ACHN (cell line): ENCODE data around the gene OPHN1.
"Not testable (repeated sequence)": the region's sequence is repeated elsewhere in the genome, so short reads cannot be mapped to it uniquely, and the experiment has no call there.

Experiments used
- DNase-seq: peaks from one replicate; pipeline ENCODE4 v3.0.0-alpha.2; 2015
- in situ Hi-C: cut with HindIII; loops from 2 replicates; pipeline ENCODE4 v1.10.0; 2017; ENCODE audit warnings: low sequenced_read_pairs, low pct_ligation_motif_present, low pct_unique_long_range_greater_than_20kb

OPHN1 gene

DNA sequence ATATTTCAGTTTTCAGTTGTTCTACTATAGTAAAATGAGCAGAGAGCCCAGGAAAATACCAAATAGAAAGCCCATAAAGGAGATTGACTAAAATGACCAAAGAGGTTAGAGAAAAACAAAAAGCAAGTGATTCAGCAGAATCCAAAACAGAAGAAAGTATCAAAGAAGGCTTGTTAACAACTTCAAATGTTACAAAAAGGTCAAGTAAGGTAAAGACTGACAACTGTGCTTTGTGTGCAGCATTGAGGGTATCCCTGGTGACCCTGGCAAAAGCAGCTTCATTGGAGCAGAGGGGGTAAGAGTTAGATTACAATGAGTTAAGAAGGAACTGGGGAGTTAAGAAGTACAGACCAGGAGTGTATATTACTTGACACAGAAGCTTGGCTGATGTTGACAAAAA lies 317.9 kb downstream of the OPHN1 start:
- in situ Hi-C loops: no loop called here

DNA sequence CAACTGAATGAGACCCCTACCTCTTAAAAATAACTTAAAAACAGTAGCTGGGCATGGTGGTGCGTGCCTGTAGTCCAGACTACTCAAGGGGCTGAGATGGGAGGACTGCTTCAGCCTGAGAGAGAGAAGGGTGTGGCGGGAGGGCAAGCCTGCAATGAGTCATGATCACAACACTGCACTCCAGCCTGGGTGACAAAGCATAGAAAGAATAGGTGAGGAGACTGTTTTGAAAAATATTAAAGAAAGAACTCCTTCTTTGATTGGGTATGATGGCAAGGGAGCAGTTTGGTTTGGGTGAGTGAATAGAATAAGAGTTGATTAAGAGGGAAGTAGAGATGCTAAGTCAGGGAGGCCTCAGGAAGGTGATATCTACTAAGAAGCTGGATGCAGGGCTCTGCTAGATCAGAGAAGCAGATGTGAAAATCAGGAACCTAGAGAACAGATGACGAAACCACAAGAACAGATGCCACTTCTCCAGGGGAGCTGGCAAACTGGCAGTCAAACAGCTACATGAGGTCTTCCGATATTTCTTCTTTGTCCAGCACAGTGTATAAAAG lies 318.6 kb downstream of the OPHN1 start:
- DNase-seq: peak; percentile 3
- in situ Hi-C loops: no loop called here

More for the DNA sequence above, 317.9 kb downstream of the OPHN1 start:
- no peak for DNase-seq

DNA sequence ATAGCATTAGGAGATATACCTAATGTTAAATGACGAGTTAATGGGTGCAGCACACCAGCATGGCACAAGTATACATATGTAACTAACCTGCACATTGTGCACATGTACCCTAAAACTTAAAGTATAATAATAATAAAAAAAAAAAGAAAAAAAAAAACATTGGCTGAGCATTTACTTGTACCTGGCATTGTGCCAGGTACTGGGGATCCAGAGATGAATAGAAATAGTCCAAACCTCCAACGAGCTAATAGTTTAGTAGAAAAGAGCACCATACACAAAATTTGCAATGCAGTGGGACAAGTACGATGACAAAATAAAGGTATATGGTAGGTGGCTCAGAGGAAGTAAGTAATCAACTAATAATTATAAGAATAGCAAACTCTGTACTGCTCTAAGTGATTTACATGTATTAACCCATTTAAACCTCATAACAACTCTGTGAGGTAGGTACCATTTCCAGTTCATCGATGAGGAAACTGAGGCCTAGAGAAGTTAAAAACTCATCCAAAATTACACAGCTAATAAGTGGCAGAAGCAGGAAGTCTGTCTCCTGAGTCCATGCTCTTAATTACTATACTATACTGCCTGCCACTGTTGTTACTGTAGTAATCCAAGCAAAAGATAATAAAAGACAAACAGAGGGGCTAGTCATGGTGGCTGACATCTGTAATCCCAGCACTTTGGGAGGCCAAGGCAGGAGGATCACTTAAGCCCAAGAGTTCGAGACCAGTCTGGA lies 319.3 kb downstream of the OPHN1 start:
- in situ Hi-C loops: no loop called here
- DNase-seq: no peak

DNA sequence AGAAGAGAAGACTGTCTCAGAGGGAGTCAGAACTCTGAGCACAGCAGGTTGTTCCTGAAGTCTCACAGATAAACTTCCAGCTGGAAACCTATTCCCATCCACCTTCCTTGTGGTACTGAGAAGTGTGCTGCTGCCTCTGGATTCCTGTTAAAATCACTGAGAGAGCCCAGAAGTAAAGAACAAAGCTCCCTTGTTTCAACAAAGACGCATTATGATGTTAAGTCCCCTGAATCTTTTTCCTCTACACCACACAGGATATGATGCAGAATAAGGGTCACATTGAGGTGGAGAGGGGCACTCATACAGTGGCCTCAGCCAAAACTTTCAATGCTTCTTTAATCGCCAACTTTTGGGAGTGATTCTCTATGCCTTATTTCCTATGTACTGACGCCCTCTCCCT lies 321.0 kb downstream of the OPHN1 start:
- in situ Hi-C loops: no loop called here
- no peak for DNase-seq

DNA sequence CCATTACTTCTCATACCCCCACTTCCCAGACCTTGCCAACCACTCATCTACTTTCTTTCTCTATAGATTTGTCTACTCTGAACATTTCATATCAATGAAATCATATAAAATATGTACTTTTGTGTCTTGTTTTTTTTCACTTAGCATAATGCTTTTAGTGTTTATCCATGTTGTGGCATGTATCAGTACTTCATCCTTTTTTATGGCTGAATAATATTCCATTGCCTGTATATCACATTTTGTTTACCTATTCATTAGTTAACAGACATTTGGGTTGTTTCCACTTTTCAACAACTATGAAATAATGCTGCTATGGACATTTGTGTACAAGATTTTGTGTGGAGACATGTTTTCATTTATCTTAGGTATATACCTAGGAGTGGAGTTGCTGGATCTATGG lies 324.1 kb downstream of the OPHN1 start:
- in situ Hi-C loops: no loop called here

DNA sequence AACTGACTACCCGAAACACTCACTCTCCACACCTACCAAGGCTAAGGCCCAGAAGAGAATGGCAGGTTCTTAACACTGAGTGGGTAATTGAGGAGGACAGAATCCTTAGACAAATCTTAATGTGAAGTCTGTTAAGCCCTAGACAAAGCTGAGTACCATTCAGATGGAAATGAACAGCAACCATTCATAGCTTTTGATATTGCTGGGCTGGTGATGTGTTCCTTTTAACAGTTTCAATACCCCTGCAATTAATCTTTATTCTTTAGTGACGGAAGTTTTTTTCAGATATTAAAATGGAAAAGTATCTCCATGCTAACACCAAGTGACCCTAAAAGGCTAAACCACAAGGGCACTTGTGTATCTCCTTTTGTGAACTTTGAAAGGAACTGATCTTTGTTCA lies 334.9 kb downstream of the OPHN1 start:
- DNase-seq: no peak
- in situ Hi-C loops: no loop called here

More for the DNA sequence above, 324.1 kb downstream of the OPHN1 start:
- no peak for DNase-seq

DNA sequence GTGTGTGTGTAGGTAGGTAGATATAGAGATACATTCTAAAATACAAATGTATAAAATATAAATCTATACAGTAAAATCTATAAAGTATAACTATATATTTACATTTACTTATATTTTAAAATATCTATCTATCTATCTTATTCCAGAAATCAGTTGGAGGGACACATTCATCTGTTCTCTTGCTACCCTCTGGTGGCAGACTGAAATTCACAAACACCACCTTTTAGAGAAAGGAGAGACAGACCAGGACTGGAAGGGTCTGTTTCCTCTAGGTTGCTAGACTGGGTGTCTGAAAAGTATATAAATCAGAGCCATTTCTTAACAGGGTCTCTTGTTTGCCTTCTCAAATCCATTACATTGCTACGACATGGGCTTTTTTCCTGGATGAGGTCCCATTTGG lies 343.0 kb downstream of the OPHN1 start:
- peak; percentile 0 for DNase-seq
- in situ Hi-C loops: no loop called here

DNA sequence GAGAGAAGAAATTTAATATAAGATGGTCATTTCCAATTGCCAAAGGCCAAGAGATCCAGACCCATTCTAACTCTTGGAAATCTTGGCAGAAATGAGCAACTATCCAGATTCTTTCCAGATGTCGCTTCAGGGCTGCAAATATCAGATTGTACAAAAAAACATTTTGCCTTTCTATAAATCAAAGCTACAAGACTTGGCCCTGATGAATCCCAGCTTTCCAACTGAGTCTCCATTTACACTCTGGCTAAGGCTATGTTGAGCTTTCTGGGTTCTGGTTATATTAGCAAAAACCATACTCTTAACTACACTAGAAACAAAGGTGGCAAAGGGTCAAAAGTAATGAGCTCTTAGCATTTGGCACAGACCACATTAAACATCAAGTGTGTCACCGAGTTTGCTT lies 345.8 kb downstream of the OPHN1 start:
- DNase-seq: no peak
- in situ Hi-C loops: no loop called here

DNA sequence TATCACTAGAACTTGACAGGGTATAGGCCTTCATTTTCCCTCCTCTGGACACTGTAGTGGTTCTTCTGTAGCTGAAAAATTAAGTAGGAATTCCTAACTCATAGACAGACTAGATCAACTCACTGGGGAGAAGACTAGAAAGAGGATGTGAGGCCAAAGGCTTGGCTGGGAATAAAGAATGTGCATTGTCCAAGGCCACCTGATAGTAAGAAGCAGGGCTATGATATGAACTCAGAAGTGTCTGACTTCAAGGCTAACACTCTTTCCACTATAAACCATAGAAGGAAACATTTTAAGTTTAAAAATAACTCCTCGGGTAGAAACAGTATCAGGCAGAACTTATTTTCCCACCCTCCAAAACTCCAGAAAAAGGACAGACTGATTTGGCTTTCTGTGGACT lies 346.6 kb downstream of the OPHN1 start:
- DNase-seq: no peak
- in situ Hi-C loops: no loop called here

DNA sequence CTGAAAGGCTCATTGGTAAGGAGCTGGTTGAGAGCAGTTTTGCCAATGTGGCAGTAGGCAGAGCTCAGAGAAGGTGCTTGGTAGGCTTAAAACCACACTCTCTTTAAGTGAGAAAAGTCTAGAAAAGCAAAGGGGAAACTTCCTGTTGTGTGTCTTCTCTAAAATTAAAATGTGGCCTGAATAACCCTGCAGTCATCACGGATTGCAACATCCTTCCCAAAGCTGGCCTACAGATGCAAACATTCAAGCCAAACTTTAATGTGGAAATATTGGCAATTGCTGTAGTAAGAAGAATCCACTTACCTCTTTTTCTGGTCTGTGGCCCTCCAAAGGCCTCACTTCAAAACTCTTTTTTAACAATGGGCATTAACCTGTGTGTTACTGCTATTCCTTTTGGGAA lies 348.5 kb downstream of the OPHN1 start:
- DNase-seq: no peak
- in situ Hi-C loops: no loop called here

DNA sequence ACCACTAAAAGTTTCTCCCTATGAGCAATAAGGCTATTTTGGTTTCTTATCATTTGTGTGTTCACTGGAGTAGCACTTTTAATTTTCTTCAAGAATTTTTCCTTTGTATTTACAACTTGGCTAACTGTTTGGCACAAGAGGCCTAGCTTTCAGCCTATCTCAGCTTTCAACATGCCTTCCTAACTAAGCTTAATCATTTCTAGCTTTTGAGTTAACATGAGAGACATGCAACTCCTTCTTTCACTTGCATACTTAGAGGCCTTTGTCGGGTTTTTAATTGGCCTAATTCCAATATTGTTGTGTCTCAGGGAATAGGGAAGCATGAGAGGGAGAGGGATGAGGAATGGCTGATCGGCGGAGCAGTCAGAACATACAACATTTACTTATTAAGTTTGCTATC lies 349.8 kb downstream of the OPHN1 start:
- DNase-seq: no peak
- in situ Hi-C loops: no loop called here

DNA sequence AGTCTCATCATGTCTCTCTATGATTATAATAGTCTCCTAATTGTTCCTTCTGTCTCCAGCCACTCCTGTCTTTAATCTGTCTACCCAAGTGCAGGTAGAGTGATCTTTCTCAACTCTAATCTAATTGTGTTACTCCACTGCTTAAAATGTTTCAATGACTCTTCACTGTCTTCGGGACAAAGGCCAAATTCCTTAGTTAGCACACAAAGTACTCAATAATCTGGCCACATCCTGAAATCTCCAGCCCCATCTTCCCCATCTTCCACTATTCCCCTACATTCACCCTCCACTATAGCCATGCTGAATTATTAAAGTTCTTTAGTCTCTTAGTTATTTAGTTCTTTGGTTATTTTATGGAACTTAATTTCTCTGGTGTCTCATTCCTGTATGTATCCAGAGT lies 353.3 kb downstream of the OPHN1 start:
- in situ Hi-C loops: no loop called here
- no peak for DNase-seq

DNA sequence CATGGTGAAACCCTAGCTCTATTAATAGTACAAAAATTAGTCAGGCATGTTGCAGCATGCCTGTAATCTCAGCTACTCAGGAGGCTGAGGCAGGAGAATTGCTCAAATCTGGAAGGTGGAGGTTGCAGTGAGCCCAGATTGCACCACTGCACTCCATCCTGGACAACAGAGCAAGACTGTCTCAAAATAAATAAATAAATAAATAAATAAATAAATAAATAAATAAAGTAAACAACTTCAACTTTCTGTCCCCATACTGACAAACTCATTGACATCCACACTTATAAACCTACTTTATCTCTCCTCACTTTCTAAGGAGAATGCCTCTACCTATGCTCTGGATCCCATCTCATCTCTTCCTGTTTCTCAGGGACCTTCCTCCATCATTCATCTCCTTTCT lies 354.5 kb downstream of the OPHN1 start:
- in situ Hi-C loops, DNase-seq: not testable (repeated sequence)

DNA sequence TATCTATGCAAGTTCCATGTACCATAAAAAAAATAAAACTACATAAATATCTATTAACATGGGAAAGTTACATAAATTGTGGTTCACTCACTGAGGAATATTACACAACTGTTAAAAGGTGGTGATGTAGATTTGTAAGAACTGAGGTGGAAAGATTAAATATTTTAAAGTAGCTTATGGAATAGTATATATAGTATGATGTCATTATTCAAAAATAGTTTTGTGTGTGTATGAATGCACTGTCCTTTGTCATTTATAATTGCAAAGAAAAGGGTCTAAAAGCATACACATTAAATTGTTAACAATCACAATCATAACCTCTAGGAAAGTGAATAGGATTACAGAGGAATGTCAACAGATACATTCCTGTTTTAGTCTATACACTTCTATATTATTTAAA lies 355.9 kb downstream of the OPHN1 start:
- in situ Hi-C loops: no loop called here
- no peak for DNase-seq

DNA sequence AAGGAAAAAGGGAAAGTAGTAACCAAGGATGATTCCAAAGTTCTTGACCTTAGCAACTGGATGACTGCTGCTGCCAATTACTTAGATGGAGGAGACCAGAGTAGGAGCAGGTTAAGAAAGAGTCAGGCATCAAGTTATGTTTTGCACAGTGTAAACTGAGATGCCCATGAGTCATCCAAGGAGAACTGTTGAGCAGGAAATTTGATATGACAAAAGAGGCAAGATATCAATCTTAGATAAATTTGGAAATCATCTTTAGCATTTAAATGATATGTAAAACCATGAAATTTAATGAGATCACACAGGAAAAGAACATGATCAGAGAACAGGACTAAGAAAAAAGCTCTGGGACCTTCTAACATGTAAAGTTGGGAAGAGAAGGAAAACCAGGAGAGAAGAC lies 361.3 kb downstream of the OPHN1 start:
- DNase-seq: no peak
- in situ Hi-C loops: no loop called here

DNA sequence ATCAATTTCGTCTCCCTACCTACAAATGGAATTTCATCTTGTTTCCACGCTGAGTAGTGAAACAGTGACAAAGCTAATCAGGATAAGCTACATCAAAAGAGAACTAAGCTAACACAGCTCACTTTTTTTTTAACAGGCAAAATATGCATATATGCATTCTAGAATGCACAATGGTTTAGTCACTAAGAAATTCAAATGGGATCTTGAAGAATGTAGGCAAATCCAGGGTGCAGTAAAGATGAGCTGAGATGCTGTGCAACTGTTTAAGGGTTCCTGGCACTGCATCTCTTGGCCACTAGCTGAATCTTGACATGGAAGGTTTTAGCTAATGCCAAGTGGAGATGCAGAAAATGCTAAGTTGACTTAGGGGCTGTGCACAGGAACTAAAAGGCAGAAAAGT lies 363.2 kb downstream of the OPHN1 start:
- DNase-seq, in situ Hi-C loops: not testable (repeated sequence)

DNA sequence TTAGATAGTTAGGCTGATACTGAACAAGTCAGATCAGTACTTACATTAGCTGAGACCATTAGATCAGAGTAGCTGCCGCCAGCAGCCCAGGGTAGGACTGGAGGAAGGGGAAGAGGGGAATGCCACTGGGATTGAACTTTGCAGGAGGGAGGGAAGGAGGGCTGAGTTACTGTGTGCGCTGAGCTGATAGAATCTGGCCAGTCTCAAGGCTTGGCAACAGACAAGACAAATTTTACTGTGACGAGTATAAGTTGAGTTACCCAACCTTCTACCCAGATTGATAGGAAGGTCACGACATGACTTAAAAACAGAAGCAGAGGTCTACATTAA lies 372.1 kb downstream of the OPHN1 start:
- no peak for DNase-seq
- in situ Hi-C loops: no loop called here

DNA sequence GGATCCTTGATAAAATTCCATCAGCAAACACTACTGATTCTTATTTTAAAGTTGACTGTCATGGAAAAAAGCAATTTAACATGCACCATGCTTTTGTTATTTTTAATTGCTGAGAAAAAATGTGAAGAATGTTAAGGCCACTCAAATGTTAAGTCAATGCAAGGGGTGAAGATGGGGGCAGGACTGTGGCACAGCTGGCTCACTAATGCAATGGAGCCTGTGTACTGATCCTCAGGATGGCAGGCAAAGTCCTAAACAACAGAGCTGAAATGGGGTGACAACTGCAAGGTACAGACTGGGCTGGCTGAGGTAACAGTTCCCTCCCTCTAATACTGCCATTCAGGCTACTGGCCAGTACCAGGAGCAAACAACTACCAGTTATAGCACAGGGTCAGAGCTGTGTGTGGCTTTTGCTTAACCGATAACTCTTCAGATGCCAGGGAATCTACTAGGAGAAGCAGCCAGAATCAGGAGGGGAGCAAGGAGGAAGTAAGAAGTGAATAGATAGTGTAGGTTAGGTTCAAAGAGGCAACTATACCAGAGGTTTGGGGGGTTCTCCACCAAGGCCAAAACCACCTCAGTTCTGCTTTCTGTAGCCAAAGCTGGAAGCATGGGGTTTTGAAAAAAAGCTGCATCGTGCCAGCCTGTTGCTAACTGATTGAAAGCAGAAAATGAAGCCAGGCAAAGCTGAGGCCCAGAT lies 372.6 kb downstream of the OPHN1 start:
- in situ Hi-C loops: no loop called here
- DNase-seq: no peak

DNA sequence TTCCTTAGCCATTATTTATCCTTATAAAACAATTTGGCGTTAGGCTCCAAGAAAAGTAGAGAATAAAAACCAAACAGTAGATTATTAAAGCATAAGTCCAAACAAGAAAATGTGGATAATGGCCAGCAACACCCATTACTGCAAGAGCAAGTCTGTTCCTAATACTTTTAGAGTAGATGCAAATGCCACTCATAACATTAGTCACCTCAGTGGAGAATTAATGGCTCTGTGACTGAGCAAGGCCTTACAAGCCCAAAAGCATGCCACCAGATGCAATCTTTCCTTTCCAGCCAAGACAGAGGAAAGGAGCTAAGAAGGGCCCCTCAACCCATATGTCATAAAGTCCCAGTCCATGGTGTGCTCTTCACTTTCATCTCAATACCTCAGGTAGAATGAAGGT lies 373.8 kb downstream of the OPHN1 start:
- in situ Hi-C loops: no loop called here
- no peak for DNase-seq

DNA sequence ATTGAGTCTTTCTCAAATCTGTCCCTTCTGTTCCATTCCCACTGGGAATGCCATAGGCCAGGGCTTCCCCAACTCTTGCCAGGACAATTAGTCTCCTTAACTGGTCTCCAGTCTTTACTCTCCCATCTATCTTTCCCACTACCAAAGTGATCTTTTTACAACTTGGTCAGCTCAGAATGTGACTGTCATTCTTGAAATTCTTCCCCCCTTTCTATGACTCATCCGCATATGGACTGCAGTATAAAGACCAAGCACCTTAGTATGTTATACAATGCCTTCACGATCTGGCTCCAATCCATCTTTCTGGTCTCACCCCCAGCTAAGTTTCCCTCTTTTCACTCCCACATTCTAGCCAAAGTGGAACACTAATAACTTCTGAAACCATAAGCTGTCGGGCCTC lies 383.8 kb downstream of the OPHN1 start:
- in situ Hi-C loops: no loop called here
- no peak for DNase-seq
